DMS 273 (cell line): ENCODE measurements around the gene MASP2.
A peak's percentile ranks its signal among the peaks of the same experiment; 100 is the strongest.
"Not testable (repeated sequence)": the region's sequence is repeated elsewhere in the genome, so short reads cannot be mapped to it uniquely, and the experiment has no call there.

Experiments used
- DNase-seq: peaks from one replicate; lab custom pipeline; 2025; ENCODE audit not compliant: unreplicated experiment; lab: John Stamatoyannopoulos, UW

MASP2 gene

DNA sequence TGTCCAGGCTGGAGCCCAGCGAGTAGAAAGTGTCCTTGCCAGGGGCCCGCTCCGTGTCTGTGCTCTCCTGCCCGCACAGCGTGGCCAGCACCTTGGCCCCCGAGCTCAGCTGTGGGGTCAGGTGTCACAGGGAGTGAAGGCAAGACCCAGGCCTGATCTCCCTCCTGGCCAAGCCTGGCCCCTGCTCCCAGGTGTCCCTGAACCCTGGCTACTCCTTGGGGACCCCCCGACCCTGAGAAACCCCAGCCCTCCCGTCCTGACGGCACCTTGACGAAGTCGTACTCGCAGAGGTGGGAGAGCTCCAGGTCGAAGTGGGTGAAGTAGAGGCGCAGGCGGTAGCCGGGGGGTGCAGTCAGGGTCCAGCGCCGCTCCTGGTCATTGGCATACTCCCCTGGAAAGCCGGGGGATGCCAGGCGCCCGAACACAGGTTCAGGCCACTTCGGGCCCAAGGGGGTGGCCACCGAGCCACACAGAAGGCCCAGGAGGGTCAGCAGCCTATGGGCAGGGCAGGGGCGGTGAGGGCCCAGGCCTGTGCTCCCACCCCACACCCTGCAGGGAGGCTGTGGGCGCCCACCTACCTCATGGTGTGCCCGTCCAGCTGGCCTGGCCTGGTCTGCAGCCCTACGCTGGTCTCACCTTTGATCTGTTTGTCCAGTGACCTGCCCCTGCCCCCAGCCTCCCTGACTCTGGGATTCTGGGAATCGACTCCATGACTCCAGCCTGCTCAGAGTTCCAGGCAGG, at the start of gene MASP2:
TSS of gene MASP2 (minus strand) at position 615 of the 741 bp plus-strand sequence. CDS start at position 583, 32 bp downstream.
- DNase-seq: no peak

DNA sequence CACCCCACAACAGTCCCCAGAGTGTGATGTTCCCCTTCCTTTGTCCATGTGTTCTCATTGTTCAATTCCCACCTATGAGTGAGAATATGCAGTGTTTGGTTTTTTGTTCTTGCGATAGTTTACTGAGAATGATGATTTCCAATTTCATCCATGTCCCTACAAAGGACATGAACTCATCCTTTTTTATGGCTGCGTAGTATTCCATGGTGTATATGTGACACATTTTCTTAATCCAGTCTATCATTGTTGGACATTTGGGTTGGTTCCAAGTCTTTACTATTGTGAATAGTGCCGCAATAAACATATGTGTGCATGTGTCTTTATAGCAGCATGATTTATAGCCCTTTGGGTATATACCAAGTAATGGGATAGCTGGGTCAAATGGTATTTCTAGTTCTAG, 36.7 kb upstream of the MASP2 start:
- not testable (repeated sequence) for DNase-seq

DNA sequence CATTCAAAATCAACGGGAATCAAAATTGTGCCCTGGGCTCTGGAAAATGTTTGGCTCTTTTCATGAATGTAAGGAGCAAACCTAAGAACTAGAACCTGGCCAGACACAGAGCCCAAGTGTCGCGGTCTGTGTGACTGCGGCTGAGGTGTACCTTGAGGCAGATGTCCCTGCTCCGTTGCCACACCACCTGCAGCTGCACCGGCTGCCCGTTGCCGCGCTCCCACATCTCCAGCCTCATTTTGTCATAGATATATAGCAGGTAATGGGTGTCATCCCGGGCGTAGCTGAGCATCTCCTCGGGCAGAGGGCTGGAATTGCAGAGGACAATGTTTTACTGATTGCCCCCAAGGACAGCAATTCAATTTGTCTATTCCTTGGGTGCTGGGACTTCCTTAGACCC, 33.9 kb upstream of the MASP2 start:
- DNase-seq: no peak

DNA sequence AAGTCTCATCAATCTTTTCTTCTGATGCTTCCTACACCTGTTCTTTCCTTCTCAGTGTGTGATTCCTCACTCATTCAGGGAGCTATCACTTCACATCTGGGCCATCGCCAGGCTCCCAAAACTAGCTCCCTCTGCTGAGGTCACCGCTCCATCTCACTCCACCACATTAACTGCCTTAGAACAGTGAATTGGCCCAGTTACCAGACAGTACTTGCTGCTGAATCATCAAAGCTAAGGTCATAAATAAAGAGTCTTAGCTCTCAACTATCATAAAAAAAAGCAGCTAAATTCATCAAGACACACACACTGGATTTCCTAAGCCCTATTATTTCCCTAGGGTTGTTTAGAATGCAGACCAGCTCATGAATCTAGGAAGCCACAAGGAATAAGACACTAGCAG, 31.6 kb upstream of the MASP2 start:
- no peak for DNase-seq

DNA sequence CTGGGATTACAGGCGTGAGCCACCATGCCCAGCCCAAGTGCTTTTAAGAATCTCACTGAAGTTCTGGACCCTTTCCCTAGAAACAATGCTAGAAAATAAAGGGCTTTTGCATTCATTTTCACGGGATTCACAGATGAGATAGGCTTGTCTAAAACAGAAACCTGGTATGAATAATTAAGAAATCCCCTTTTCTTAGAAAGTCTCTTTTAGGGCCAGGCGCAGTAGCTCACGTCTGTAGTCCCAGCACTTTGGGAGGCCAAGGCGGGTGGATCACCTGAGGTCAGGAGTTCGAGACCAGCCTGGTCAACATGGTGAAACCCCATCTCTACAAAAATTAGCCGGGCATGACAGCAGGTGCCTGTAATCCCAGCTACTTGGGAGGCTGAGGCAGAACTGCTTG, 26.4 kb upstream of the MASP2 start:
- DNase-seq: not testable (repeated sequence)

DNA sequence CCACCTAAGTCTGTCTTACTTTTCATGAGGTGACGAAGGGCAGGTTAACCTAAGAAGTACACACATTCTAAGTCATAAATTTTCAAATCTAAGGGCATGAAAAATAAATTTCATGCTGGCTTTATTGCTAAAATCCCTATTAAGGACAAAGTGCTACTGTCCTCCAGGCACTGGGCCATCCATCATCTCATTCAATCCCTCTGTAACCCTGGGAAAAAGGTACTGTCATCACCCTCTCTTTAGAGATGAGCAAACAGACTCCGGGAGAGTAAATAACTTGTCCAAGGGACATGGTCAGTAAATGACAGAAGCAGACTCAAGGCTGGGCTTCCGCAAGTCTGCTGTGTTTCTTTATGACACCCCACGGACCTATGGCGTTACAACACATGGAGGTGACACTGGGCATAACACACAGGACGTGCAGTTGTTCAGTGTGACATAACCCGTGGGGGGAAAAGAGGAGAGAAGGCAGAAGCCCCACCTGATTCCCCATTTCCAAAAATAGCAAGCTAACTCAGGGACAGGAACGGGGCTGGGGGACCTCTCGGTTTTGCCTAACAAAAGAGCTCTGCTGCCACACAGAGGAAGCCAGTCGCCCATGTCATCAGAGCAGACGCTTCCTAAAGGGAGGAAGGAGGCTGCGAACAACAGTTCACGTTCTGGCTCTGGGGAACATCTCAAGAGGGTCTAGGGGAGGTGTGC, 25.3 kb upstream of the MASP2 start:
- no peak for DNase-seq

DNA sequence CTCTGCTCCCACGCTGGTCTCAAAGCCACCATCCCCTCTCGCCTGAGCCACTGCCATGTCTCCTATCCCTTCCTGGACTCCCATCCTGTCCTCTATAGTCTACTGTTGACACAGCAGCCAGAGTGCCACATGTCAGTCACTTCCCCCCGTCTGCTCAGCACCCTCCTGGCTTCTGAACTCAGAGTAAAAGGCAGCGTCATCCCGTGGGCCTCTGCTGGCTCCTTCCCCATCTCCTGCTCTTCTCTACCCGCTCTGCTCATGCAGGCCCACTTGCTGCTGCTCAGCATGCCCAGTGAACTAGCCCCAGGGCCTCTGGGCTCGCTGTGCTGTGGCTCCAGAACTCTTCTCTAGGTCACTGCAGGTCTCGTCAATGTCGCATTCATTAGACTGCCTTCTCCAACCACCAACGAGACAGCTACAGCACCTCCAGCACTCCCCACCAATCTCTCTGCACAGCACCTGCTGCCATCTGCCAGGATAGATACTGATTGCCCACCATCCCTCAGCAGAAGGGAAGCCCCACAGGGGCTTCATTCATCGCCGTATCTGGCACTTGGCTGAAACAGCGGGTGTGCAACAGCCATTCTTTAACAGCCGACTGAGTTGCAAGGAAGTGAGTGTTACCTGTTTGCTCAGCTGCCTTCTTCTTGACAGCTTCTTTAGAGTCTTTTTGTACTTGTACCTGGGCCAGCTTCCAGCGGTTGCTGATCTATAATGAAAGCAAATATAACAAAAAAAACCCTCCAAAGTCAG, 24.6 kb upstream of the MASP2 start:
- DNase-seq: no peak

DNA sequence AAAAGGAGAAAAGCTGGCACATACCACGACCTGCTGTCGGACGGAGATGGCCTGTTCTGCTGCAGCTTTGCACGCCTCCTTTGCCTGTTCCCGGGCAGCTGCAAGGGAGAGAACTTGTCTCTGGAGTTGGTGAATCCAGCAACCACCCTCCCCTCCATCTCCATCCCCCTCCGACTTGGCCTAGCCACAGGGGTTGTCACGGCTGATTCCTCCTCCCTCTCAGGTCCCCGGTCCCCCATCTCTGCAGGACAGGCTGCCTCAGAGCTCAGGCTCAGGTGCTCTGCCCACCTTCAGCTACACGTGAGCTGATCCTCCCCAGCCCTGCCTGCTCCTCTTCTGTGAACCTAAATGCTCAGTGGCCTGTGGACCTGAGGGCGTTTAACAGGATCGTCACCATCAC, 23.8 kb upstream of the MASP2 start:
- no peak for DNase-seq

DNA sequence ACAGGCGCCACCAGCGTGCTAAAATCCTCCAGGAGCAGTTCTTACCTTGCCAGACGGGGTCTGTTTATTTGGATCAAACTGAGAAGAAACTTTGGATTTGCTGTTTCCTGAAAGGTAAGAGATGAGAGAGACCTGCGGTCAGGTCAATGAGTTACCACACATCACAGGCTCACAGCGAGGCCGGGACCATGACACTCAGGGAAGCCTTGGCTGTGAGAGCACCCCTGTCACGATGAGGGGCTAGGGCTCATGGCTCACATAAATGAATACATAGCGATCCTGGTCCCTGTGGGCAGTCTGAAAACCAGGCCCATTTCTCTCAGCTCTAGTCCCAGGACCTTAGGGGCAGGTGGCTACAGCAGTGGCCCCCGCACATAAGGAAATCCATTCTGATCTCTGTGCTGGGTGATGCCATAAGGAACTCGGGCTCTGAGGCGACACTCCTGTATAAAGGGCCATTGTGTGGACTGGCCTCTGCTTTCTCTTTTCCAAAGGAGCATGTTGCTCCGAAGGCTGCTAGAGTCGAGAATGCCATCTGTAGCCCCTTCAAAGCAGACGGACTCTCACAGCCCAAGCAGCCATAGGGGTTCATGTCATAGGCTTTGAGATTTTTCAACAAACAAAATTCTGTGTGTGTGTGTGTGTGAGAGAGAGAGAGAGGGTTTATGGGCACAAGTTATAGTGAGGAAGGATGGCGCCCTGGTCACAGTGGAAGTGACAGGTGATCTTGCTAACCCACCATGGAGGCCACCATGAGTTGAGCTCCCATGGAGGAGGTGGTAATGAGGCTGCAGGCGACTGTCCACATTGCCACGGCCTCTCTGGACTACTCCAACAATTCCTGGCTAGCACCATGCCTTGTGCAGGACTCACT, 21.8 kb upstream of the MASP2 start:
- no peak for DNase-seq

DNA sequence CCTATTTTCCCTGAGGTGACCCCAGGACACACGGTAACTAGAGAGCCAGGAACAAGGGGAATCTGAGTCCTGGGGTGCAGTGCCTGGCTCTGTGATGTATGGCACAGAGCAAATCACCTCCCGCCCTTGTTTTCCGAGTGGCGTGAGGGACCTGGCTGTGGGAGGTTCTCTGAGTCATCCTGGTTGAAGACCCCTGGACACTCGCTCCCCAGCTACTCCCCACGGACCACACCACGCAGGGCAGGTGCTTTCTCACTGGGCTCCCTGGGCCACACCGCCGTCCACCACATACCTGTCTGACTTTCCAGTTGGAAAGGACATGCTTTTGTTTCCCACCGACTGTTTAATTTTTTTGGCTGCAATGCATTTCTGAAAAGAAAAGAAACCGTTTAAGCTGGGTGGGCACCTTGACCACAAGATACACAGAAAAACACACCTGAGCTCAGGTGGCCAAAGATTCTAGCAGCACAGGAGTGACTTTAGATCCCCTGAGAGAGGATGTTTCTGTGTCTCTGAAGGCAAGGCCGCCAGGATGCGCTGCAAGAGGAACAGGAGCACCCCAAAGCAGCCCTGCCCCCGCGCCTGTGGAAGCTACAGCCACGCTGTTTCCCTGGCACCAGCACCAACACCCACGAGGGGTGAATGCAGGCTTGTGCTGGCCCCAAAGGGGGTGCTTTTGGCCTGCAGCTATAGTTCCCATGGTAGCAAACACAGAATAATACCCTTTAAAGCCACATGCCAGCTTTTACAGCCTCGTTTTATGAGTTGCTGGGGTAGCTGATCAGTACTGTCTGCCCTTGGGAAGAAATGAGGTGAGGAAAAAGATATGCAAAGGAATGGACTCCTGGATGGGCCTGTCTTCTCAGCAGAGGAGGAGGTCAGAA, 20.9 kb upstream of the MASP2 start:
- DNase-seq: no peak

DNA sequence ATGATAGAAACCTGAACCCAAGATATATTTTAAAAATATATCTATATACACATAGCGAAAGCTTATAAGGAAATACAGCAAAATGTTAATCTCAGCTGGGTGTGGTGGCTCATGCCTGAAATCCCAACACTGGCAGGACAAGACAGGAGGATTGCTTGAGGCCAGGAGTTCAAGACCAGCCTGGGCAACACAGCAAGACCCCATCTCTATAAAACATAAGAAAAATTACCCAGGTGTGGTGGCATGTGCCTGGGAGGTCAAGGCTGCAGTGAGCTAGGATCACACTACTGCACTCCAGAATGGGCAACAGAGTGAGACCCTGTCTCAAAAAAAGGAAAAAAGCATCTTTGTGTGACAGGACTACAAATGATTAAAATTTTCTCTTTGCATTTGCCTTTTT, 18.8 kb upstream of the MASP2 start:
- no peak for DNase-seq

DNA sequence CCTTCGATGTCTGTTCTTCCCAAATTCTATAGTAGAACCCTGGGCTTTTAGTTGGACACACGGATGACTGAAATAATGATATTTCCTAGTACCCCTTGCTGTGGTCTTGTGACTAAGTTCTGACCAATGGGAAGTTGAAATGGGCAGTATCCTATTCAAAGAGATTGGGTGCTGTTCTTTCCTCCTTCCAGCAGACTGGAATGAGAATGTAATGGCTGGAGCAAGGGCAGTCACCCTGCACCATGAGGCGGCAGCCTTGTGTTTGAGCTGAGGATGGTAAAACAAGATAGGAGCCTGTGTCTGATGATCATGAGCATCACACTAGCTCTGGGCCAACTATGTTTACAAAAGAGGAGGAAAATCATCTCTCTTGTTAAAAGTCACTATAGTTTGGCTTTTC, 17.9 kb upstream of the MASP2 start:
- DNase-seq: no peak

DNA sequence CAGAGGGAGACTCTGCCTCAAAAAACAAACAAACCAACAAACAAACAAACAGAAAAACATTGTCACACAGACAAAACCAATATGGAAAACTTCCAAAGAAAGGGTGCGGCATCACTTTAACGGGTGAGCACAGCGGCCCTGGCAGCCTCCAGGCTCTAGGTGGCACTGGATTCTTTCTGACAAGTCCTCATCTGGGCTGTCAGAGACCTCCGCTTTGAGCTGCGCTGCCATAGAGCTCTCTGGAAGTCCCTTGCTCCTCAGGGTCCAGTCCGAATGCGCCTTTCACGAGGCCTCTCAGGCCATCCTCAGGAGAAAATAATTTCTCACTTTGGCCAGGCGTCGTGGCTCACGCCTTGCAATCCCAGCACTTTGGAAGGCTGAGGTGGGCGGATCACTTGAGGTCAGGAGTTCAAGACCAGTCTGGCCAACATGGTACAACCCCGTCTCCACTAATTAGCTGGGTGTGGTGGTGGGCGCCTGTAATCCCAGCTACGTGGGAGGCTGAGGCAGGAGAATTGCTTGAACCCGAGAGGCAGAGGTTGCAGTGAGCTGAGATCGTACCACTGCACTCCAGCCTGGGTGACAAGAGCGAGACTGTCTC, 17.0 kb upstream of the MASP2 start:
- peak; percentile 59 for DNase-seq

DNA sequence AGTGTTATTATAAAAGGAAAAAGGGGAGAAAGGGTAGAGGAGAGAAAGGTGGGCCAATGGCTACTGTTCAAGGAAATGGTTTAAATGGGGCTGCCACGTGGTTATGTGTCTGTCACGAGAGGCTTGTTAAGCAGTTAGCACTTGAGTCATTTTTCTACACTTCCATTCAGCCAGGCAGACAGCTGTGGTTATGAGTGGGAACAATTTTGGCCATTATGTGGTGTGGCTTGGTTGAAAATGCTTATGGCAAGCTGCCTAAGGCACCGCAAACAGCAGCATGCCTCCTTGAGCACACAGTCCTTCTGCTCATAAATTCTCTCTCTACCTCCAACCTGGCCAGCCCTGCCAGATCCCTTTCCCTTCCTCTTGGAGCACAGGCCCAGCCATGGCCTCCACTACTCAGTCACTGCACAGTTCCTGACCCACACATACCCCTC, 15.9 kb upstream of the MASP2 start:
- peak; percentile 60 for DNase-seq

DNA sequence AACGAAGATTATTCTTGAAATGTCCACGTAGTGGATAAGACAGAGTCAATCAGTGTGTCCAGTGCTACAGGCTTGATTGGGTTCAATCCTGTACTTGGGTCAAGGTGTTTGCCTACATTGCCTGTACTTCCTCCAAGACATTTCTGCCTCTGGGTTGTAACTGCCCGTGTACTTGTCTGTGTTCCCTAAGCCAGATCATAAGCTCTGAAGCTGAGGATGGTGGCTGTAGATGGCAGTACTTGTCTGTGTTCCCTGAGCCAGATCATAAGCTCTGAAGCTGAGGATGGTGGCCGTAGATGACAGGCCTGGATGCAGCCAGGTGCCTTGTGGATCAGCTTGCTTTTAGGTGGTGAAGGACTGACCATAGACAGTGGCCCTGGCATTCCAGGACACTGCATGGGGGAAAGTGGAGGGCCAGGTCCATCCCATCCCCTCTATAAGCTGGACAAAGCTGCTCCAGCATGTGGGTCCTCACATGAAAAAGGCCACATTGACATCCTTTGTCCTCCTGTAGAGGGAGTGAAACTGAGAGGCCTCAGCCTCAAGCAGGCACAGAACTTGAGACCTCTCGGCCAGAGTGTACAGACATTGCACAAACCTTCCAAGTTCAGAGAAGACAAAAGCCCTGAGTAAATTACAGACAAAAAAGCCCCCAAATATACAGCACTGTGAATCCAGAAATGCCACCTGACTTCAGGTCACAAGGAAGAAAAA, 14.8 kb upstream of the MASP2 start:
- DNase-seq: no peak

DNA sequence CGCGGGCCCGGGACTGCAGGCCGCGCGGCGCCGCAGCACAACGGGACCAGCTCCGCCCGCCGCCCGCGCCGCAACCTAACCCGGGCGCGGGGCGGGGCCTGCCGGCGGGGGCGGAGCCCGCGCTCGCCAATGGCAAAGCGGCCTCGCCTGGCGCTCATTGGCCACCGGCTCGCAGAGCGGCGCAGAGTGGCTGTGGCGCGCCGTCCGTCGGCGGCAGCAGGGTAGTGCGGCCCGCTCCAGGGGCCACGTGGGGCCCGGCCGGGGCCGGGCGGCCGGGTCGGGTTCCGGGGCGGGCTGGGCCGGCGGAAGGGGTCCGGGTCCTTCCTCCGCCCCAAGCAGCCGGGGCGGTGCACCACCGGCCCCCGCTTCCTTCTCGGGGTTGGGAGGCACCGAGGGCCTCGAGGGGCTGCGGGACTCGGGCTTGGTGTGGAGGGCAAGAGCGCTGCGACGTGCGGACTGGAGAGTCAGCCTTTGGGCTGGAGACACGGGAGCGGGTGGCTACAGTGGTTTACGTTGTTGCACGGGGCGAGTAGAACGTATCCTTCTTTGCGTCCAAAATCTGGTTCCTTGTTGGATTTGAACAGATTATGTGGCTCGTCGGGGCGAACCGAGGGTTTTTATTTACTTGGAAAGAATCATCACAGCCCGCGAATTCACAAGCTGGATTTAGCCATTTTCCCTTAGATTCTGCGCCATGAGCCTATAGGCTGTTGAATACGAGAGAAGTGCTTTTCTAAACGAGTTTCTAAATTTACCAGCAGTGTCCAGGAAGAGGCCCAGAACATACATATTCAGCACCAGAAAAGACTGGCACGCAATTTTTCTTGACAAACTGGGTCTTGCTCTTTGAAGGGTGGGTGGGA, 13.2 kb upstream of the MASP2 start, which contains the start of gene SRM:
TSS of gene SRM (minus strand) at position 51 of the 863 bp plus-strand sequence. CDS start 75 bp downstream, outside the sequence.
- peak; percentile 98 for DNase-seq

DNA sequence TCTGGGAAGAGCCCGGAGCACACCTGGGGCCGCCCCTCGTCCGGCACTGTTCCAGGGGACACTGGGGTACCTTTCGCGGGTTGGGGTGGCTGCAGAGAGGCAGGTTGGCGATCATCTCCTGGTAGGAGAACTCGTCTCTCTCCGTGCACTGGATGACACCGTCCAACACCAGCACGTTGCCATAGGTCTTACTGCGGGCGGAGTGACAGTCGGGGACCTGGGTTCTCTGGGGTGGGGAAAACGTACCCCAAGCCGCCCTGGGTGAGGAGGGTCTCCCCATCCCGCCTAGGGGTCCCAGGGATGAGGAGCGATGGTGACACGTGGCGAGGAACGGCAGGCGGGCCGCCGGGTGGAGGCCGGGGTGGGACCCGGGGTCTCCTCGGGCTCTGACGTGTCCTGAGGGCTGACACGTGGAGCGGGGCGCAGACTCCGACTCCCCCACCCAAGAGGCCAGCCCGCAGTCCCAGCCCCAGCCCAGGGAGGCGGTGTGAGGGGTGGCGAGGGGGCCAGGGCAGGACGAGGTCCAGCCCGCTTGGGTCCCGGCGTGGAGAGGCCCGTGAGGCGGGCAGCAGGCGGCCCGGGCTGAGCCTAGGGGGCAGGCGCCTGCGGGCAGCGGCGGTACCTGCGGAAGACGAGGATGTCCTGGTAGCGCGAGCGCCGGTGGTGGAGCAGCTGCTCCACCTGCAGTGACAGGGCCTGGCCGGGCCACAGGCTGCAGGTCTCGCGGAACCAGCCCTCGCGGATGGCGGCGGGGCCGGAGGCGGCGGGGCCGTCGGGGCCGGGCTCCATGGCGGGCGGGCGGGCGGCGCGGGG, 12.3 kb upstream of the MASP2 start:
- peak; percentile 68 for DNase-seq
